ENCODE measurements around the gene ZFP36L2.

ZFP36L2 gene

DNA sequence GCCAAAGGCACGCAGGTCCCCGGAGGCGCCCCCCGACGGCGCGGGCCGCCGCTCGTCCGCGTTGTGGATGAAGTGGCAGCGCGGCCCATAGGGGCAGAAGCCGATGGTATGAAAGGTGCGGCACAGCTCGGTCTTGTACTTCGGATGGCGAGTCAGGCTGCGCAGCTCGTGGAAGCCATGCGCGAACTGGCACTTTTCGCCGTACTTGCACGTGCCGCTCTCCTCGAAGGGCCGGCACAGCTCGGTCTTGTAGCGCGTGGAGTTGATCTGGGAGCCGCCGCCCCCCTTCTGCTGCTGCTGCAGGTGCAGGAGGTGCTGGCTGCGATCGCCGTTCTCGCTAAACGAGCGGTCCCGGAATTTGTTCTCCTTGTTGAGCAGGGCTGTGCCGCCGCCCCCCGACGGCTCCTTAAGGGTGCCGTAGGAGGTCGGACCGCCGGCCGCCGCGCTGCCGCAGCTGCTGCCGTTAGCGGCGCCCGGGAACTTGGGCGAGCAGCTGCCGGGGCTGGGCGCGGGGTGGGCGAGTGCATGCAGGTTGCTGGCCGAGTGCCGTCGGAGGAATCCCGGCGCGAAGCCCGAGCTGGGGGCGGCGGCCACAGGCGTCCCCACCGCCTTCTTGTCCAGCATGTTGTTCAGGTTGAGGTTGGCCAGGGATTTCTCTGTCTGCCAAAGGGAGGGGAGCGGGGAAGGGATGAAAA is 1.2 kb downstream of the ZFP36L2 start:
- peak in 1 of 2 experiments; percentile 47 for DNase-seq (ENCODE audit: low read depth in 1 of 2, low spot score in 1 of 2)
- TF ChIP-seq JUND (IDR thresholded peaks at IDR 0.05; ENCODE audit: low read depth) = no peak
- in situ Hi-C loops (cut with HindIII; ENCODE audit: low pct_unique_long_range_greater_than_20kb, low sequenced_read_pairs) = no loop called here

DNA sequence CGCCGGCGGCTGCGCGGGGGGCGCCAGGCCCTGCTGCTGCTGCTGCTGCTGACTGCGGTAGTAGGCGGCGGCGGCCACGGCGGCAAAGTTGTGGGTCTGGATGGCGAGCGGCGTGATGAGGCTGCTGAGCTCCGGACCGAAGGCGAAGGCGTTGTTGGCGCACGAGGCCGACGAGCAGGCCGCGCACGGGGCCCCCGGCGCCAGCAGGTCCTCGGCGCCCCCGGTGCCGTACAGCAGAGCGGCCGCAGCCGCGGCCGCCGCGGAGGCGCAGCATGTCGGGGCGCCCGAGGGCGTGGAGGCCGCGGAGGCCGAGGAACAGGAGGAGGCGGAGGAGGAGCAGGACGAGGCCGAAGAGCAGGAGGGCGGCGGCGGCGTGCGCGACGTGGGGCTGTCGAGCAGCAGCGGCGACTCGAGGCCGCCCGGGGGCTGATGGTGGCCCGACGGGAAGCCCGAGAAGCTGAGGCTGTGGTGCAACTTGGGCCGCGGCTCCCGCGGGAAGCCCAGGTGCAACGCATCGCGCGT is 1.8 kb downstream of the ZFP36L2 start:
- TF ChIP-seq JUND (IDR thresholded peaks at IDR 0.05; ENCODE audit: low read depth) = no peak
- in situ Hi-C loops (cut with HindIII; ENCODE audit: low pct_unique_long_range_greater_than_20kb, low sequenced_read_pairs) = no loop called here
- DNase-seq (ENCODE audit: low read depth in 1 of 2, low spot score in 1 of 2) = peak in 1 of 2 experiments; percentile 26

DNA sequence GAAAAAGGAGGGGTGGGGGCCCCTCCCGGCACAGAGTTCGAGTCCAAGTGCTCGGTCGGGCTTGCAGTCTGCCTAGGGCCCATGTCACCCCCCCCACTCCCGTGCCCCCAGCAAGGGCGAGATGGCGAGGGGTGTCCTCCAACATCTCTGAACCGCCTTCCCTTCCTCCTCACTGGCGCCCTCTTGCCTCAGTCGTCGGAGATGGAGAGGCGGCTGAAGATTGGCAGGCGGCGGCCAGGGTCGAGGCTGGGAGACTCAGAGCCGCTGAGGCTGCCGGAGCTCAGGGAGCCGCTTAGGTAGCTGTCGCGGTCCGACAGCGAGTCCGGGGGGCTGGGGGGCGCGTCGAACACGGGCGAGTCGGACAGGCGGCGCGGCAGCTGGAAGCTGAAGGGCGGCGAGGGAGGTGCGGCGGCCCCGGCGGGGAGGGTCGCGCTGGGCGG is 2.3 kb downstream of the ZFP36L2 start:
- DNase-seq (ENCODE audit: low read depth in 1 of 2, low spot score in 1 of 2) = peak in 1 of 2 experiments; percentile 75
- in situ Hi-C loops (cut with HindIII; ENCODE audit: low pct_unique_long_range_greater_than_20kb, low sequenced_read_pairs) = no loop called here

DNA sequence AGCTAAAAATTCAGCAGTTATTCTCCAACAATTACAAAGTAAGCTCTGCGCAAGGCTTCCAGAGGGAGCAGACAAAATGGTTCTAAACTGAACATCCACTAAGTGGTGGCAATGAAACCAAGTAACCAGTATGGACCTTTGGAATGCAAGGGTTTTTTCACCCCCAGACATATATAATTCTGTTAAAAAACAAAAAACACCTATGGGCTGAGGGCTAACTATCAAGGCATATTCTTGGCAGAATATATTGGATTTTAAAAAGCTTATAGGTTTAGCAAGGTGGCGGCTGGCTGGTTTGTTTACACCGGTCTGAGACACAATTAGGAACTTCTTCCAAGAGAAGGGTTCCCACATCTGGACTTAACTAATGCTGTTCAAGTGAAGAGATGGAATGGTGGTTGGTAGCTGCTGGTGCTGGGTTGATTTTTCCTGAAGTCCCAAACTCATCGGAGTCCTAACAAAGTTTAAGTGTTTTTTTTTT is 2.8 kb downstream of the ZFP36L2 start:
- no peak for TF ChIP-seq JUND (IDR thresholded peaks at IDR 0.05; ENCODE audit: low read depth)
- in situ Hi-C loops (cut with HindIII; ENCODE audit: low pct_unique_long_range_greater_than_20kb, low sequenced_read_pairs) = no loop called here
- DNase-seq (ENCODE audit: low read depth in 1 of 2, low spot score in 1 of 2) = peak in 1 of 2 experiments; percentile 16

More for the DNA sequence above, 2.3 kb downstream of the ZFP36L2 start:
- TF ChIP-seq JUND (IDR thresholded peaks at IDR 0.05; ENCODE audit: low read depth) = no peak

DNA sequence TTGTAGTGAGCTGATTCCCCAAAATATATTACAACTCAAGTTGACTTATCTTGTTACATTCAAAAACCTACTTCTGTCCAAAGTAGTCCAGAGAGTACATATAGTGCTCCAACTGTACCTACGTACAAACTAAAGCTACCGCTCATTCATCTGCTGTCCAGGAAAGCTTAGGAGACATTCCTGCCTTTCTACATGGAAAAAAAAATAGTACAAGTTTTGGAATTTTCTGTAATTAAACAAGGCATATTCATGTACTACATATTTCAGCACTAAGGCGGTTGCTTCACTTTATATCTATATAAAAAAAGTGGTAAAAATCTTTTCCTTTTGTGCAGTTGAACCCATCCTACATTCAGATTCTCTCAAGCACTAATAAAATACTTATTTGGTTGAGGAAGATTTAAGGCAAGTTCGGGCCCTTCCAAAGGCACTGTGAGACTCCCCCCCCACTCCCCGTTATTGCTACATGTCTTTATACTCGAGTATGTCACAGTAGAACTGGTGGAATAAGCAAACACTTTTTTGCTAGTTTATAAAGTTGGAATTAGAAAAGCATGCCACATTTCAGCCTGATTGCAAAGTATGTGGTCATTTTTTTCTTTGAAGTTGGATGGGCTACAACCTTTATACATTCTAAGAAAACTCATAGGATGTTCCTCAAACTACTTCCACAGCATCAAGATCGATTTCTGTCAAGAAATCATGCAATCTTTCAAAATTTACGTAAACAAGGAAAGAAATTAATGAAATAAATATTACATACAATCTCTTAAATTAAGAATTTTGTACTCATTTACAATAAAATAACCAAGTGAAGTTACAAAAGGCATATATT is 3.7 kb downstream of the ZFP36L2 start:
- in situ Hi-C loops (cut with HindIII; ENCODE audit: low pct_unique_long_range_greater_than_20kb, low sequenced_read_pairs) = no loop called here
- TF ChIP-seq JUND (IDR thresholded peaks at IDR 0.05; ENCODE audit: low read depth) = no peak; the same call in 1 of the 2 replicates
- DNase-seq (ENCODE audit: low read depth in 1 of 2, low spot score in 1 of 2) = no peak

DNA sequence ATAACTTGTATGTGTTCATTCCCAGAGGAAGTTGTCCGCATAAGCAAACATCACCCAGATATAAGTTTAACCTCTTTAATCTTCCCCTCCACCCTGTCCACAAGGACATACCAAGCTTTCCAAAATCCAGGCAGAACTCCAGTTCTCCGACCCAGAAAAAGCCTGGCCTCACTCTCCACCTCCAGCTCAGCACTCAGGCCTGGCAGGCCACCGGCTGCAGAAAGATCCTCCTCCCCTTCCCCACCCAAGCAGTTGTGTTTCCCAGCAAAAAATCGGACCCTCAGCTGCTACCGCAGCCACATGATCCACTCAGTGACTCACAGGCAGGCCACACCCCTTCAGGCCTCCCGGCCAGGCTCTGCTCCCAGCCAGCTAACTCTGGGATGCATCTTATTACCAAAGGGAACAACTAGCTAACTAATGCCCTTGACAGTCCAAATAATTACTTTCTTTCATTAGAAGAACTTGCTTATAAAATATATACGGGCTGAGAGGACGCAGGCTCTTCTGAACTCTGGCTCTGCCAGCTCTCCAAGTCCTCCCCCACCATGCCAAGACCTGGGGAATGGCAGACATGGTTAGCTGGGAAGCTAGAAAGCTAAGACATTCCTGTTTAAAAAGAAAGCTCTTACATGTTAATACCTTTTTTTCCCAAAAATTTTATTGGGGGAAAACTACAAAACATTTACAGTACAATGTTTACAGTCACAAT is 4.5 kb downstream of the ZFP36L2 start:
- 0 out of 2 replicates have a peak, but pooled peaks have one; percentile 21 for TF ChIP-seq JUND (IDR thresholded peaks at IDR 0.05; ENCODE audit: low read depth)
- in situ Hi-C loops (cut with HindIII; ENCODE audit: low pct_unique_long_range_greater_than_20kb, low sequenced_read_pairs) = no loop called here
- DNase-seq (ENCODE audit: low read depth in 1 of 2, low spot score in 1 of 2) = peak; percentile 37 to 61

DNA sequence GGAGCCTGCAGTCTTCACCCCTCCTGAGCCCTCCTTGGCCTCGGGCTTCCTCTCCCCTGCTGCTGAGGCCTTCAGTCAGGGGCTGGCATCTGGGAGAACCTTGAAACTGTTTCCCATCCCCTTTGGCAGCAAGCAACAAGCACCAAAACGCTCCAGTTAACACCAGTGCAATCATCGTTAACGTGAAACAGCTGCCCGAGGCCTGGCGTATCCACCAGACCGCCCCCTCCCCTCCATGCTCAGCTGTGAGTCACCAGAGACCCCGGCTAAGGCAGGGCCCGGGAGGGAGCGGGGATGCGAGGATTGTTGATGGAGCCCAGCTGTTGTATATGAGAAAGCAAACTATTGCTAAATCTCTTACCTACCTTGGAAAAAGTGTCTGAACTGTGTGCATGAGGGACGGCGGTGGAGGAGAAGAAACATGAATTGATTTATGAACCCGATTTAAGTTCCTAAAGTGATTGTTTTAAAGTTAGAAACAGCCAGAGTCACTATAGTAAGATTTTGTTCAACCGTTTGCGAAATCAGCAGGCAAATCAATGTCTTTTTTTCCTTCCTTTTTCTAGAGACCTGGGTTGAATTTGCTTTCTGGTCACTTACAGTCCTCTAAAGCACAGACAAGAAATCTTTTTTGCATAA is 5.2 kb downstream of the ZFP36L2 start:
- in situ Hi-C loops (cut with HindIII; ENCODE audit: low pct_unique_long_range_greater_than_20kb, low sequenced_read_pairs) = no loop called here
- TF ChIP-seq JUND (IDR thresholded peaks at IDR 0.05; ENCODE audit: low read depth) = no peak; the same call in 1 of the 2 replicates
- DNase-seq (ENCODE audit: low read depth in 1 of 2, low spot score in 1 of 2) = peak in 1 of 2 experiments; percentile 20

DNA sequence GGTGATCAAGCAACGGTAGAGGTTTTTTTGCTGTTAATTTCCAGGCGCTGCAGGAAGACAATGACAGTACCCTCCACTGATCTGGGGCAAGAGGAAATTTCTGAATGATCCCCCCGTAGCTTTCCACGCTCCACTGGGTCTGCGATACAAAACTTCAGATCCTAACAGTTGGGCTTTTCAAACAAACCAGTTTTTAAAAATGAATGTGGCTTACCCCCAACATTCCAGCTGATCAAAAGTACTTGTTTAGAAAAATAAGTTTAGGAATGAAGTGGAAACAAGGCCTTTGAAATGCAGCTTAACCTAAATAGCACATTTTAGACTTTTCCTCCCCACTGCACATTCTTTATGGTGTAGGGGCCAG is 5.7 kb downstream of the ZFP36L2 start:
- in situ Hi-C loops (cut with HindIII; ENCODE audit: low pct_unique_long_range_greater_than_20kb, low sequenced_read_pairs) = no loop called here
- DNase-seq (ENCODE audit: low read depth in 1 of 2, low spot score in 1 of 2) = peak in 1 of 2 experiments; percentile 6
- TF ChIP-seq JUND (IDR thresholded peaks at IDR 0.05; ENCODE audit: low read depth) = 0 out of 2 replicates have a peak, but pooled peaks have one; percentile 9

DNA sequence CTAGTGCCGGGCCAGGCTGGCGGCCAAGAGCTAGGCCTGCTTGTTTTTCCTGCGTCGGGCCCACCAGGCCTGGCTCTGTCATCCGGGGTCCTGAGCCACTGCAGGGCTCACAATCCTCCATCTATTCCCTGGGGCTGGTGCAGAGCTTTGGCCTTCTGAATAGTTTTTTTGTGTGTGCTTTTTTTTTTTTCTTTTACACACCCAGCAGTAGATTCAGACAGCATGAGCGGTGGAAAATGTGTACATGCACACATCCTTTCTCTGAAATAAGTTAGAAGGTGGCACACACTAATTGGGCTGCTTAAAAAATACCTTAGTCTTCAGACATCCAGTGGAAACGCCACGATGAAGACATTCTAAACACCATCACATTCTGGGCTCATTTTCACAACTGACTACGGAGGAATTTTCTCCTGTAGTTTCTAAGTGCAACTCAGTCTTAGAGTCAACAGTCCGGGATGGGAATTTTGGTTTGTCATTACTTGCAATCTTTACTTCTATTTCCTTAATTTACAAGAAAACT is 6.1 kb downstream of the ZFP36L2 start:
- no peak for TF ChIP-seq JUND (IDR thresholded peaks at IDR 0.05; ENCODE audit: low read depth)
- peak in 1 of 2 experiments; percentile 27 for DNase-seq (ENCODE audit: low read depth in 1 of 2, low spot score in 1 of 2)
- in situ Hi-C loops (cut with HindIII; ENCODE audit: low pct_unique_long_range_greater_than_20kb, low sequenced_read_pairs) = no loop called here

DNA sequence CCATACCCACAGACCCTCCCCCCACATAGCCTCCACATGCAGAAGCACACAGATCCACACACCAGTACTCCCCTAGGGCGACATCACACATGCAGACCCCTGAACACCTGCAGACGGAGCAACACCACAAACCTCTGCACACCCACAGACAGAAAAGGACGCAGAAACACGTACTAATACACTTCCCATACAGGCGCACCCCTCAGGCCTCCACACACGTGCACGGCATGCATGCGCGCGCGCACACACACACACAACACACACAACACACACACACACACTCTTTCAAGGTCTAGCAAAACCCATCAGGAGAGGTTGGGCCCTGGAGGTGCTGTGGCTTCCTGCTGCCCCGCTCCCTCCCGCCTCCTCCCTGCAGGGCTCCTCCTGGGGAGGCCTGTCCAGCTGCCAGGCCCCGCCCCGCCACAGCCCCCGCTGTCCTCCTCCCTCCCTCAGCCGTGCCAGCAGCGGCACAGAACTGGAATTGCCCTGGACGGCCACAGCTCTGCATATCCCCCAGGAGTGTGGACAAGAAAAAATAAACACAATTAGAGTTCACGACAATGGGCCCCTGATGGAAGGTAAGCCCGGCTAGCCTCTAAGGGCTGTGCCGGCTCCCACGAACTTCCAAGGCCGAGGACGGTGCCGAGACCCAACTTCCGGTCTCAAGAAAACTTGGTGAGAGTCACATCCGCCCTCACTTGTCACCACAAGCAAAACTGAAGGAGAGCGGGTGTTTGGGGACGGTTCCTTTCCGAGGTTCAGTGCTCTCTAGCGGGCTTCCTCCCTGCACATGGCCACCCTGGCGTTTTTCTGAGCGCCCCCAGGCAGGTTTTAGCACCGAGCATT is 6.8 kb downstream of the ZFP36L2 start:
- no peak for TF ChIP-seq JUND (IDR thresholded peaks at IDR 0.05; ENCODE audit: low read depth)
- in situ Hi-C loops (cut with HindIII; ENCODE audit: low pct_unique_long_range_greater_than_20kb, low sequenced_read_pairs) = no loop called here
- peak; percentile 55 to 86 for DNase-seq (ENCODE audit: low read depth in 1 of 2, low spot score in 1 of 2)
